ENCODE measurements around the gene STYX. TPM values are rescaled to one million over a fixed set of nuclear protein-coding genes. Genes with fewer than 3 reads are reported as not detected.

Gene STYX
- total and polyA plus RNA-seq, 2 of the 8 experiments (the other 6 are each of a cell fraction or from before 2014, with no cell fraction given) = 8.3 to 29.0 TPM

- TF ChIP-seq GTF2F1 (IDR thresholded peaks at IDR 0.05; ENCODE audit: borderline replicate concordance, low read depth, low read length) = no peak
- no peak for TF ChIP-seq ASH2L (IDR thresholded peaks at IDR 0.05; ENCODE audit: low read length)
- no peak for TF ChIP-seq EP300 (IDR thresholded peaks at IDR 0.05; ENCODE audit: borderline replicate concordance in 1 of 2, low read depth in 2 of 2, low read length in 2 of 2)
- peaks cover 0 to 2% (median 0%) of the 10 kb centered on the region in 4 experiments; a peak in 1 of 8 replicates for H3K36me3 ChIP-seq (ENCODE audit: control insufficient read depth in 2 of 4, insufficient read depth in 4 of 4, low read length in 3 of 4)
- no peak overlapping the region for H3K9ac ChIP-seq (replicated peaks in 1 of 4; ENCODE audit: extremely low read depth in 1 of 4, low read depth in 3 of 4, low read length in 3 of 4)
- FAIRE-seq (no peak), DNase-seq (ENCODE audit: low read depth in 1 of 2, low spot score in 2 of 2) (no peak)
- H4K20me1 ChIP-seq (replicated peaks in 1 of 2; ENCODE audit: control insufficient read depth in 1 of 2, insufficient read depth in 2 of 2, low read length in 2 of 2) = peaks cover 1 to 2% of the 10 kb centered on the region in 2 experiments
- no peak overlapping the region for H2AK5ac ChIP-seq (ENCODE audit: low read depth, low read length)
- 0 out of 2 replicates have a peak, but pooled peaks cover 3% of the 10 kb centered on the region for H3K79me1 ChIP-seq (ENCODE audit: low read depth, low read length)
- no peak overlapping the region for H2BK120ac ChIP-seq (replicated peaks; ENCODE audit: low read depth, low read length)
- peaks cover 0 to 87% of the 10 kb centered on the region in 2 experiments; a peak in 3 of 4 replicates for H3K79me2 ChIP-seq (ENCODE audit: control insufficient read depth in 1 of 2, insufficient read depth in 2 of 2, low read length in 2 of 2)
- H4K91ac ChIP-seq (replicated peaks; ENCODE audit: insufficient read length, low read length) = no peak overlapping the region
- no peak overlapping the region for H3K27ac ChIP-seq (ENCODE audit: low read depth, low read length)
- no peak overlapping the region for H2BK12ac ChIP-seq (ENCODE audit: low read depth, low read length)
- H3K18ac ChIP-seq (ENCODE audit: extremely low read depth, low read length) = no peak overlapping the region
- no peak overlapping the region for H3K56ac ChIP-seq (replicated peaks; ENCODE audit: insufficient read length, low read depth, low read length)
- no peak overlapping the region for H2AFZ ChIP-seq (ENCODE audit: low read length)
- H3K23ac ChIP-seq (ENCODE audit: insufficient read length) = no peak overlapping the region
- H3K4ac ChIP-seq (replicated peaks; ENCODE audit: insufficient read length, low read depth, low read length) = no peak overlapping the region
- no peaks in the 10 kb centered on the region for H3K9me3 ChIP-seq (ENCODE audit: insufficient read depth in 2 of 2, low read depth in 1 of 2, low read length in 1 of 2)
- no peak overlapping the region for H3K4me3 ChIP-seq (ENCODE audit: extremely low read depth in 1 of 4, insufficient read depth in 2 of 4, low read depth in 3 of 4, low read length in 4 of 4)
- H4K8ac ChIP-seq (ENCODE audit: extremely low read depth, insufficient read depth, low read length) = no peak overlapping the region
- no peak overlapping the region for H2BK5ac ChIP-seq (ENCODE audit: low read depth, low read length)
- no peak overlapping the region for H2BK20ac ChIP-seq (ENCODE audit: low read length)
- no peak overlapping the region for H3K14ac ChIP-seq (ENCODE audit: insufficient read length)
- H3K27me3 ChIP-seq (replicated peaks in 1 of 4; ENCODE audit: control insufficient read depth in 3 of 4, extremely low read depth in 1 of 4, insufficient read depth in 3 of 4, low read length in 3 of 4) = no peaks in the 10 kb centered on the region
- no peaks in the 10 kb centered on the region for H3K23me2 ChIP-seq (ENCODE audit: low read depth, low read length)
- H4K5ac ChIP-seq (ENCODE audit: insufficient read length, low read depth, low read length) = no peak overlapping the region
- H3K4me2 ChIP-seq (ENCODE audit: insufficient read depth in 1 of 2, low read depth in 2 of 2, low read length in 2 of 2) = no peak overlapping the region
- no peak overlapping the region for H2BK15ac ChIP-seq (ENCODE audit: low read length)
- ChIA-PET POLR2A (ENCODE audit: partially characterized antibody) (no interaction called here), CTCF (ENCODE audit: partially characterized antibody) (no interaction called here)
- peaks cover 0 to 3% (median 1%) of the 10 kb centered on the region in 4 experiments; a peak in 4 of 7 replicates for H3K4me1 ChIP-seq (replicated peaks in 1 of 4; ENCODE audit: control insufficient read depth in 3 of 4, insufficient read depth in 4 of 4, low read length in 3 of 4)
Observed at GRCh38 chr14:52738409-52738808, 8.4 kb downstream of the STYX start.

Measured in H1 (cell line).